ENCODE data around the gene PPARG. TPM values are rescaled to one million over a fixed set of nuclear protein-coding genes. Genes with fewer than 3 reads are reported as not detected.
"Not testable (repeated sequence)": the region's sequence is repeated elsewhere in the genome, so short reads cannot be mapped to it uniquely, and the experiment has no call there.

Gene PPARG
- total RNA-seq, 2 donors from 2014 or later = 5.6 TPM; not detected in 1

DNA sequence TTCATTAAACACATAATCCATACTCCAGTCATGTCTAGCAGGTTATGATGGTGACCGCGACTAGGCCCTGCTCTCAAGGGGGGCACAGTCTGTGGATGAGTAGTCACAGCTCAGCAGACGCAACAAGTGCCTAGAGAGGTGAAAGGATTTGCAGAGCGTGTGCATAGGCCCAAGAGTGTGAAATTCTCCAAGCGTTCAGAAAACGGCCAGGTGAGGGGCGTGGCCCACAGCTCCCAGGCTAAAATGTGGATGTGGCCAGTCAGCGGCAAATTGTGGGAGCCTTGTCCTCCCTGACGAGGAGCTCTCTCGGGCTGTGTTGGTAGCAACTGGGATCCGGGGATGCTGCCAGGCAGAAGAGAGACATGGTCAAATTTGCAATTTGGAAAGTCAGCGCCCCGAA lies 149.0 kb downstream of the PPARG start:
- Mint-ChIP-seq H3K27me3 (peaks cover 12 to 26% of the 10 kb centered on the region in 2 donors), H3K36me3 (no peaks in the 10 kb centered on the region), H3K27ac (no peak overlapping the region), H3K4me1 (ENCODE audit: low read depth in 2 of 2) (no peaks in the 10 kb centered on the region), H3K9me3 (no peaks in the 10 kb centered on the region), H3K4me3 (no peak overlapping the region)
- DNase-seq (ENCODE audit: low spot score) (no peak), ATAC-seq (no peak)

DNA sequence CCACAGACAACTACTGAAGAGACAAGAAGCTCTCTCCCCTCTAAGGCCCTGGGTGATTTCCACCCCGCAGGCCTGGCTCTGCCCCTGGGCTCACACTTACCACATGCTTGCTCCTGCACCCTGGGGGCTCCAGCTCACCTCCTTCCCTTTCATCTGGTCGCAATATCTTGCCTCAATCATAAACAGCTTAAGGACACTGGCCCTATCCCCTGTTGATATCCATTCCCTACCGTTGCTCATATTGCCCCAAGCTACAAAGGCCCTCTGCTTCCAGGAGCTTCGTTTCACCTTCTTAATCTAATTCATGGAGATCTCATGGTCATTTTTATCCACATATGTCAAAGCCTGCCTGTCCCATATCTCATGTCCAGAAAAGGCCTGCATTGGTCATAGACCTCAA lies 149.4 kb downstream of the PPARG start:
- DNase-seq (ENCODE audit: low spot score) = no peak
- Mint-ChIP-seq H3K27me3 (peaks cover 15 to 31% of the 10 kb centered on the region in 2 donors), H3K9me3 (no peaks in the 10 kb centered on the region), H3K27ac (no peak overlapping the region), H3K4me1 (ENCODE audit: low read depth in 2 of 2) (no peaks in the 10 kb centered on the region), H3K36me3 (no peaks in the 10 kb centered on the region), H3K4me3 (no peak overlapping the region)
- ATAC-seq = no peak

DNA sequence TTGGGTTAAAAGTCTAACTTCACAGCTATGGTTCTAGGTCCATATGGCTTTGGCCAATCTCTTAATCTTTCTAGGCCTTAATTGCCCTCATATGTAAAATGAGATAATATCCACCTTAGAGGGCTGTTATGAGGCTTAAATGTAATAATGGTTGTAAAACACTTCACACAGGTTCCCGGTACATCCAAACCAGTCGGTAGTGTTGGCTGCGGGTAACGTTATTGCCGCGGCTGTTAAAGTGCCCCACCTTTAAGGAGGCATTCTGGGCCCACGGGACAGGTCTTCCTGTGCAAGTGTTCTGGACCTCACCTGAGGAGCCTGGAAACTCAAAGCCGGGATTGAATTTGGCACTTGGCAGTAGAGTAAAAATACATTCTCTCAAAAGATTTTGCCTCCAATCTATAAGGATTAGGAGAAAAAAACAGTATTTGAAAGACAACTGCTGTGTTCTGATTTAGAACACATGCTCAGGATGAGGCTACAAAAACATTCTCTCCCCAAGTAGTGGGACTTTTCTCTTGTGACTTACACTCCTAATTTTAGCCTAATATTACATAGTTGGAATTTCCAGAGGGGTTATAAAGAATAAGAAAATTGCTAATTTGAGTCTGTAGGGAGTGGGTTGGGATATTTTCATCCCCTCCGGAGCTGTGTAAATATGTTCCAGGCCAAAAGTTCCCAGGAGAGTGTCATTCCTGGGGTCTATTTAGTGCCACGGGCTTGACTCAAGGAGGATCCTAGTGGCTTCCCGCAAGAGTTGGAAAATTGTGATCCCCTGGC lies 150.5 kb downstream of the PPARG start:
- Mint-ChIP-seq H3K9me3 (no peaks in the 10 kb centered on the region), H3K27ac (no peak overlapping the region), H3K4me3 (no peak overlapping the region), H3K36me3 (no peaks in the 10 kb centered on the region), H3K4me1 (ENCODE audit: low read depth in 2 of 2) (no peaks in the 10 kb centered on the region), H3K27me3 (peaks cover 16 to 37% of the 10 kb centered on the region in 2 donors)
- DNase-seq (ENCODE audit: low spot score) (no peak), ATAC-seq (no peak)

DNA sequence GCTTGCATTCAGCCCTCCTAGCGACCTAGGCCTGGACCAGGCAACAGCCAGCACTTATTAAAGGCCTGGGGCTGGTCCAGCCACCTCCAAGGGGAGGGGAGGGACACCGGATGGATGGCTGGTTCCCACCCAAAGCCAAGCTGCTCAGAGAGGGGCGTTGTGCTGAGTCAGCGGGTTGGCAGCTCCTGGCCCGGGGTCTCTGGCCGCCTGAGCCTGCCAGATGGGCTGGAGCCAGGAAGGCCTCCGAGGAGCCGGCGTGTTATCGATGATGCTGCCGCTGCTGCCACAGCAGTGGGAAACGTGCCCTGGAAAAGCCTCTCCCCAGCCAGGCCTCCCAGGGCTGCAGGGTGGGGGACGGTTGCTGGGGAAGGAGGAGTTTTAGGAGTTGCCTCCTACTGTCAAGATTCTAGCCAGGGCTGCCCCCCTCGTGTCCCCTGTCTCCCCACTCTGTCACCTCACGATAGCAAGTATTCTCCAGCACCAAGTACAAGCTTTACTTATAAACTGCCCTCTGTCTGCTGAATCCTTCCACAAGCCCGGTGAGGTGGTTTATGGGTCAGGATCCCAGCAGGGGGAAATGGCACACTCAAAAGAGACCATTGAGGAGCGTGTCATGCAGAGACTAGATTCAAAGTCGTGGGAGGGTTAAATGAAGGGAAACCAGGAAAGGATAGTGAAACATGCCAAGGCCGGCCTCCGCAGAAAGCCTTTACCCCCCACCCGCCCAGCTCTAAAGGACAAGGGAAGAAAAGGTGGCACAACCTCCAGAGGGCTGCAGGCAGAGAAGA lies 152.3 kb downstream of the PPARG start:
- no peak overlapping the region for H3K4me3 Mint-ChIP-seq
- DNase-seq (ENCODE audit: low spot score) (no peak), ATAC-seq (no peak)
- H3K27ac Mint-ChIP-seq = no peak overlapping the region
- no peaks in the 10 kb centered on the region for H3K36me3 Mint-ChIP-seq
- H3K27me3 Mint-ChIP-seq = peaks cover 16 to 24% of the 10 kb centered on the region in 2 donors
- no peaks in the 10 kb centered on the region for H3K4me1 Mint-ChIP-seq (ENCODE audit: low read depth in 2 of 2)
- no peaks in the 10 kb centered on the region for H3K9me3 Mint-ChIP-seq

DNA sequence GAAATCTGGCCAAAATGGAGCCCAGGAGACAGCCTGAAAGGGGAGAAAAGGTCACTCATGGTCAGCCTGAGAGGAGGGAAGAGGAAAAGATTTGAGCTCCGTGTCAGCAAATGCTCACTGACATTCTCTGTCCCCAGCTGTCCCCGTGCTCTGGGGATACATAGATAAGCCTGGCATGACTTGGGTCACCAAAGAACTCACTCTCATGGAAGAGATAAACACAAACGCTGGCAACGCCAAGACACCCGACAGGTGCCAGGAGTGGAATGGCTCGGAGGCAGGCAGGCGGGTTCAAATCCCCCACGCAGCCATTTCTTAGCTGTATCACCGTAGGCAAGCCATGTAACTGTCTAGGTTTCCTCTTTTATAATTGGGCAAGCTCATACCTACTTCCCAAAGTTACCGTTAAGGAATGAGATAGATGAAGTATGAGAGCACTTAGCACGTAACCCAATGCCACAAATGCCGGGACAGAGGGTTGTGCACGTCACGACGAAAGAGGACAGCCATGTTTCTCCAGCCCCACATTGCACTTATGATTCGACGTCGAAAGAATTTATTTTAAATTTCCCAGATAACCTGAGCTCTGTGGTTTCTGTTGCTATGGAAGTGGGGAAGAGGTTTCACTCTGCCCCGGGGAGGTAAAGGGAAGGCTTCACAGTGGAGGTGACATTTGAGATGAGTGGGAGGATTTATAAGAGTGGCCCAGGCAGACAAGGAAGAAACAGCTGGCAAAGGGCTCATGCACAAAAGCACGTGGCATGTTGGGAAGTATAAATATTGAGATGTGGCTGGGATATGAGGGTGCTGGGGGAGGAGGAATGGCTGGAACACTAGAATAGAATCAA lies 154.0 kb downstream of the PPARG start:
- Mint-ChIP-seq H3K27me3 (peaks cover 7 to 23% of the 10 kb centered on the region in 2 donors), H3K27ac (no peak overlapping the region), H3K9me3 (no peaks in the 10 kb centered on the region), H3K4me1 (ENCODE audit: low read depth in 2 of 2) (no peaks in the 10 kb centered on the region), H3K4me3 (no peak overlapping the region), H3K36me3 (no peaks in the 10 kb centered on the region)
- DNase-seq (ENCODE audit: low spot score) (no peak), ATAC-seq (no peak)

DNA sequence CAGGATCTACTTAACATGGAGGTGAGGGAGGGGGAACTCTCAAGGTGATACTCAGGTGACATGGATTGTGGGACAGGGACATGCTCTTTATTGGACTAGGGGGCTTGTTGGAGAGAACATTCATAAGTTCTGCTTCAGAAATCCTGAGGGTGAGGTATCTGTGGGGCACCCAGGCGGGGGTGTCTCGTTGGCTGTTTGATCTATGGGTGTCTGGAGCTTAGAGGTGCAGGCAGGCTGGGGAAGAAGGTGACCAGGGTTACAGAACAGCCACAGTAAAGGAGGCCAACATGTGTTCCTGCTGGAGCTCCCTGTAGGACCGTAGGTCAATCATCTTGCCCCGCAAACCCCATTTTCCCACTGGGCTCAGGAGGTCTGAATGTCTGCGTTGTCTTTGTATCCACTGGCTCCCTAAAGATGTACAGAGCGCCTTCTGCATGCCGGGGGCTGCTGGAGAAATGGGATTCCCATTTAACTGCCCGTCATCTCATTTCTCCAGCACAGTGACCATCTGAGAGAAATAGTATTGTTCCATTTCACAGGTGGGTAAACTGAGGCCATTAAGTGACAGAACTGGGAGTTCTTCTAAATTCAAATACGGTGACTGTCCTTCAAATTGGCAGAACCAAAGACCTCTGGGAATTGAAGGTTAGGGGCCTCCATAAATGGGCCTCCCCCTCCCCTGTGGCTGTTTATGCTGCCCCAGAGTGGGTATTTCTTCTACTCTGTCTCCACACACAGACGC lies 155.1 kb downstream of the PPARG start:
- no peak overlapping the region for H3K4me3 Mint-ChIP-seq
- no peak overlapping the region for H3K27ac Mint-ChIP-seq
- DNase-seq (ENCODE audit: low spot score) (no peak), ATAC-seq (no peak)
- H3K27me3 Mint-ChIP-seq = peaks cover 7 to 27% of the 10 kb centered on the region in 2 donors
- no peaks in the 10 kb centered on the region for H3K9me3 Mint-ChIP-seq
- no peaks in the 10 kb centered on the region for H3K36me3 Mint-ChIP-seq
- no peaks in the 10 kb centered on the region for H3K4me1 Mint-ChIP-seq (ENCODE audit: low read depth in 2 of 2)

DNA sequence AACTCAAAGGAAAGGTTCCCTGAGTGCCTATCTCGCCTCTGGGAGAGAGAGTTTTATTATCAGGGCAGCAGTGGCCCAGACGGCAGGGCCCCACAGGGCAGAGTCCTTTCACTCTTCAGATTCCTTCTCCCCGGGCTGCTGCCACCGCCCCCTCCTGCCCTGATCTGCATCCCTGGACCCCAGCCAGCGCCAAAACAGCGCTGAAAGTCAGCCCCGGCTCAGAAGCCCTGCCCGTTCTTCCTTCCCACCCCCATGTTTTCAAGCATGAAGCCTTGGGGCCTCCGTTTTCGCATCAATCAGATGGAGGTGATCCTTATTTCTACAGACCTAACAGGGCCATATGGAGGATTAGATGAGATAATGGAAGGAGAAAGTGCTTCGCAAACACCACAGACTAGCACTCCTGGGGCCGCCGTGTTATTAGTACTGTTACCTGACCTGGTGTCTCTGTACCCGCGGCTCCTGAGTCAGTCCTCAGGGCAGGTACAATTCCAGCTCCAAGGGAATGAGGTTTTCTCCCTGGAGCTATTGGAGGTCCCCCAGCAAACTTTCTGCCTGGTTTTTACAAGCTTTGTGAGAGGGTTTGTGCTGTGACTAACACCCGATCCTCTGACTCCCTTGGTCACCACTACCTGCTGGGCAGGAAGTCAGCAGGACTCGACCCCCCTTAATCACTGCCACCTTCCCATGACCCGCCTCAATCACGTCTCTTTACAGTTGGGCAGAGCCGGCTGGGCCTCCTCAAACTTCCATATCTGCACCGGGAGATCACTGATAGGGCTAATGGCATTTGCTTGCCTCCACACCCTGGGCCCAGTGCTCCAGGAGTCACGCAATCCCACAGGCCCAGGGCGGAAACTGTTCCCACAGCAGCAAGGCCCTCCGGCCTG lies 156.0 kb downstream of the PPARG start:
- H3K9me3 Mint-ChIP-seq = no peaks in the 10 kb centered on the region
- DNase-seq (ENCODE audit: low spot score) (no peak), ATAC-seq (no peak)
- H3K27me3 Mint-ChIP-seq = peaks cover 7 to 27% of the 10 kb centered on the region in 2 donors
- H3K4me3 Mint-ChIP-seq = no peak overlapping the region
- H3K36me3 Mint-ChIP-seq = no peaks in the 10 kb centered on the region
- H3K4me1 Mint-ChIP-seq (ENCODE audit: low read depth in 2 of 2) = no peaks in the 10 kb centered on the region
- no peak overlapping the region for H3K27ac Mint-ChIP-seq

DNA sequence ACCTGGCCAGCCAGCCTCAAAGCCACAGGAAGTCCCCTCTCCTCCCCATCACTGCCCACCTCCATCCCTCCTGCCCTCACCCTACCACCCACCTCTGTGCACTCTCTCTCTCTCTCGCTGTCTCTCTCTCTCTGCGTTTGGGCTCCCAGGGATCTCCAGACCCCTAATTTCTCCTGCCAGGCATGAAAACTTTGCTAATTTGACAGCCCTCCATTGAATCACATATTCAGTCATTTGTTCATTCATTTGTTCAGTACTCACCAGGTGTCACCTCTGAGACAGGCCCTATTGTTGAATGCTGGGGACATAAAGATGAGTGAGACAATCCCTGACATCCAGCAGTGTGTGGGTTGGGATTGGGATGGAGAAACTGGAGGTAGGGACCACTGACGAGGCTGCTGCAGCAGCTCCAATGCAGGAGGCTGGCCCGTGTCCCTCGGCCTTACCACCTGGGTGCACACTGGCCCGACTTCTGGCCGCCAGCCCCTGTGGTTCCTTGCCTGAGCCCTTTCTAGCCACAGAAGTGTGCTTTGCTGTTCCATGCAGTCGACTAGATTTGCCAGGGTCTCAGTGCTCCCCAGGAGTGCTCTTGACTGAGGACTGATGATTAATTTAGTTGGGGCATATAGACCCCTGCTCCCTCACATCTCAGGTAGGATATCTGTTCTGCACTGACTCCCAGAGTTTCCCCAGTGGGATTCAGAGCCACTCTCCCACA lies 156.8 kb downstream of the PPARG start:
- H3K27ac Mint-ChIP-seq = no peak overlapping the region
- no peak overlapping the region for H3K4me3 Mint-ChIP-seq
- peaks cover 7 to 27% of the 10 kb centered on the region in 2 donors for H3K27me3 Mint-ChIP-seq
- no peaks in the 10 kb centered on the region for H3K9me3 Mint-ChIP-seq
- no peaks in the 10 kb centered on the region for H3K4me1 Mint-ChIP-seq (ENCODE audit: low read depth in 2 of 2)
- ATAC-seq (no peak), DNase-seq (ENCODE audit: low spot score) (no peak)
- H3K36me3 Mint-ChIP-seq = no peaks in the 10 kb centered on the region

DNA sequence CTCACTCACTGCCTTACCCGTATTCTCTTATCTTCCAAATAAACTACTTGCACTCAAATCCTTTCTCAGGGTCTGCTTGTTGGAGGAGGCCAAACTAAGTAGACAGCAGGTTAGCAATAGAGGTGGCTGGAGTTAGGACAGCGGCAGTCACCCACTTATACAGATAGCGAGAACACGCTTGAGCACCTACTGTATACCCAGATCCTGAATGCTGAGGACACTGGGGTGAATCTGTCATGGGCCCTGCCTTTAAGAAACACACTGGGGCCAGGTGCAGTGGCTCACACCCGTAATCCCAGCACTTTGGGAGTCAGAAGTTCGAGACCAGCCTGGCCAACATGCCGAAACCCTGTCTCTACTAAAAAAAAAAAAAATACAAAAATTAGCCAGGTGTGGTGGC lies 157.4 kb downstream of the PPARG start:
- Mint-ChIP-seq H3K9me3 (no peaks in the 10 kb centered on the region), H3K27ac (no peak overlapping the region), H3K36me3 (no peaks in the 10 kb centered on the region), H3K27me3 (peaks cover 7 to 27% of the 10 kb centered on the region in 2 donors), H3K4me1 (ENCODE audit: low read depth in 2 of 2) (no peaks in the 10 kb centered on the region), H3K4me3 (no peak overlapping the region)
- DNase-seq (ENCODE audit: low spot score) = no peak
- ATAC-seq = no peak

DNA sequence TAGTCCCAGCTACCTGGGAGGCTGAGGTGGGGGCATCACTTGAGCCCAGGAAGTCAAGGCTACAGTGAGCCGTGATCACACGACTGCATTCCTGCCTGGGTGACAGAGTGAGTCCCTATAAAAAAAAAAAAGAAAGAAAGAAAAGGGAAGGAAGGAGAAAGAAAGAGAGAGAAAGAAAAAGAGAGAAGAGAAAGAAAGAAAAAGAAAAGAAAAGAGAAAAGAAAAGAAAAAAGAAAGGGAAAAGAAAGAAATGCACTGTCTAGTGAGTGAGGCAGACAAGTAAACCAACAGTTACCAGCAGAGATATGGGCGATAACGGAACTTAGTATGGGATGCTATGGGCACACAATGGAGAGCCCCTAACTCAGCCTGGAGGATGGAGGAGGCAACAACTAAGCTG lies 158.2 kb downstream of the PPARG start:
- DNase-seq (ENCODE audit: low spot score) = no peak
- no peak for ATAC-seq

DNA sequence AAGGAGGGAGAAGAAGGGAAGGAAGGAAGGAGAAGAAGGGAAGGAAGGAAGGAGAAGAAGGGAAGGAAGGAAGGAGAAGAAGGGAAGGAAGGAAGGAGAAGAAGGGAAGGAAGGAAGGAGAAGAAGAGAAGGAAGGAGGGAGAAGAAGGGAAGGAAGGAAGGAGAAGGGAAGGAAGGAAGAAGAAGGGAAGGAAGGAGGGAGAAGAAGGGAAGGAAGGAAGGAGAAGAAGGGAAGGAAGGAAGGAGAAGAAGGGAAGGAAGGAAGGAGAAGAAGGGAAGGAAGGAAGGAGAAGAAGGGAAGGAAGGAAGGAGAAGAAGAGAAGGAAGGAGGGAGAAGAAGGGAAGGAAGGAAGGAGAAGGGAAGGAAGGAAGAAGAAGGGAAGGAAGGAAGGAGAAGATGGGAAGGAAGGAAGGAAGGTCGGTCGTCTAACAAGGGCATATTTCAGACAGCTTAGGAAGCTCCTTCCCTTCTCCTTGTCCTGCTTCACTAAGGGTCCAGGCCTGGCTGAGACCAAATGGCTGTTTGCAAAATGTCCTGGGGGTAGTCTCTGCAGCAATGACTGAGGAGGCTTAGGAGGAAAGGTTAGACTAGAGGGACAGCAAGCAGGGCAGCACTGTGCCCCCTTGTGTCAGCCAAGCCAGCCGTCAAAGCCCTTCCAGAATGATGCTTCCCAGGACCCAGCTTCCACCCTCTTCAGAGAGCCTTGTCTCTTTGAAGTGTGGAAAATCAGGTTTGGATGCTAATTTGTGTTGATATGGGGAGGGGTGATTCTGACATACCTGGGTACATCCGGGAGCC lies 159.7 kb downstream of the PPARG start:
- not testable (repeated sequence) for H3K27ac Mint-ChIP-seq; H3K4me3 Mint-ChIP-seq; DNase-seq (ENCODE audit: low spot score); ATAC-seq; H3K9me3 Mint-ChIP-seq; H3K36me3 Mint-ChIP-seq; H3K4me1 Mint-ChIP-seq (ENCODE audit: low read depth in 2 of 2)
- H3K27me3 Mint-ChIP-seq = peaks cover 3 to 18% of the 10 kb centered on the region in 2 donors

More for the DNA sequence above, 158.2 kb downstream of the PPARG start:
- Mint-ChIP-seq H3K4me1 (ENCODE audit: low read depth in 2 of 2) (no peaks in the 10 kb centered on the region), H3K4me3 (no peak overlapping the region), H3K27ac (no peak overlapping the region), H3K36me3 (no peaks in the 10 kb centered on the region), H3K27me3 (peaks cover 7 to 27% of the 10 kb centered on the region in 2 donors), H3K9me3 (no peaks in the 10 kb centered on the region)
